Endothelial cell of umbilical vein (primary cell): ENCODE data around the gene ENGASE. TPM values are rescaled to one million over a fixed set of nuclear protein-coding genes. Genes with fewer than 3 reads are reported as not detected.

Source experiments
- BruUV-seq: library from RNA; stranded (reverse); fragments of 400-500 nt; replicated peaks from 2 replicates; lab custom pipeline; 2021; lab: Mats Ljungman, UMichigan
- CTCF ChIA-PET: fragments of 300-600, 350-600 bp; sonication (Branson Sonifier 250); formaldehyde crosslinking; loops from one replicate; lab custom pipeline; 2021; ENCODE audit warnings: antibody characterized with exemption, inconsistent platforms; lab: Charles Lee
- POLR2A ChIA-PET: fragments of 300-600, 350-600 bp; sonication (Branson Sonifier 250); formaldehyde crosslinking; loops from one replicate; lab custom pipeline; 2021; ENCODE audit warnings: antibody characterized with exemption, inconsistent platforms; lab: Charles Lee
- DNase-seq: peaks from one replicate; pipeline ENCODE4 v3.0.0-alpha.2; 2011; ENCODE audit warnings: low read depth, low spot score
- FAIRE-seq: peaks from 2 replicates; lab custom pipeline; 2011; peaks lifted over from hg19 to GRCh38; lab: Jason Lieb, UNC
- H2AFZ ChIP-seq: 2 replicates; pipeline ENCODE4 v1.6.0; 2012; ENCODE audit warnings: low read depth, low read length, control low read depth, inconsistent platforms
- H3K27ac ChIP-seq: 2 replicates; pipeline ENCODE4 v1.5.1; 2011; ENCODE audit warnings: low read depth, mild to moderate bottlenecking, control low read depth, low read length, moderate library complexity; ENCODE audit not compliant: insufficient read depth
- H3K27me3 ChIP-seq, 2 experiments: 2 replicates each; pipeline versions ENCODE4 v1.6.0 to v1.6.1; 2011; ENCODE audit warnings: low read length in 2 of 2, mixed read lengths in 1 of 2; ENCODE audit not compliant: control insufficient read depth in 2 of 2, insufficient read depth in 2 of 2
- H3K36me3 ChIP-seq, 2 experiments: 2 replicates in 1 of 2; 3 replicates in 1 of 2; pipeline ENCODE4 v1.5.1; 2011; ENCODE audit warnings: low read length in 2 of 2, mild to moderate bottlenecking in 1 of 2, moderate library complexity in 1 of 2; ENCODE audit not compliant: control insufficient read depth in 2 of 2, insufficient read depth in 2 of 2; ENCODE audit errors: extremely low read depth in 1 of 2
- H3K4me1 ChIP-seq: 3 replicates; pipeline ENCODE4 v1.5.1; 2011; ENCODE audit warnings: mild to moderate bottlenecking, low read length; ENCODE audit not compliant: control insufficient read depth, insufficient read depth; ENCODE audit errors: extremely low read depth
- H3K4me2 ChIP-seq: 2 replicates; pipeline ENCODE4 v1.6.1; 2011; ENCODE audit warnings: low read length, control low read depth, mixed read lengths; ENCODE audit not compliant: insufficient read depth
- H3K4me3 ChIP-seq, 3 experiments: fragments of 200-600 bp in 1 of 3; sonication (generic), shearing (Covaris generic) in 1 of 3; replicated peaks in 1 of 3; 2 replicates each; pipeline ENCODE4 v1.5.1; 2011 to 2016; ENCODE audit warnings: control low read depth in 3 of 3, low read length in 3 of 3, mild to moderate bottlenecking in 2 of 3, inconsistent platforms in 1 of 3, low read depth in 1 of 3, moderate library complexity in 1 of 3; ENCODE audit not compliant: insufficient read depth in 1 of 3
- H3K79me2 ChIP-seq: 2 replicates; pipeline ENCODE4 v1.6.0; 2012; ENCODE audit warnings: low read length, inconsistent platforms; ENCODE audit not compliant: control insufficient read depth, insufficient read depth
- H3K9ac ChIP-seq: replicated peaks from 2 replicates; pipeline ENCODE3; 2011; ENCODE audit warnings: low read length, control low read depth; ENCODE audit not compliant: insufficient read depth; ENCODE audit errors: extremely low read depth
- H3K9me1 ChIP-seq: replicated peaks from 3 replicates; pipeline ENCODE4 v1.6.0; 2011; ENCODE audit warnings: mild to moderate bottlenecking, low read length; ENCODE audit not compliant: control insufficient read depth, insufficient read depth; ENCODE audit errors: extremely low read depth
- H3K9me3 ChIP-seq: replicated peaks from 2 replicates; pipeline ENCODE4 v1.5.1; 2012; ENCODE audit warnings: low read length, inconsistent platforms; ENCODE audit not compliant: control insufficient read depth, insufficient read depth
- H4K20me1 ChIP-seq: replicated peaks from 2 replicates; pipeline ENCODE3; 2011; ENCODE audit warnings: mild to moderate bottlenecking, low read length; ENCODE audit not compliant: control insufficient read depth, insufficient read depth; ENCODE audit errors: extremely low read depth
- CTCF ChIP-seq, 2 donors: IDR thresholded peaks; 1 replicate in 1 of 2; 2 replicates in 1 of 2; pipeline ENCODE4 v1.5.1; 2011; ENCODE audit warnings: low read length in 2 of 2, mild to moderate bottlenecking in 2 of 2, moderate library complexity in 2 of 2, control low read depth in 1 of 2, inconsistent platforms in 1 of 2, low read depth in 1 of 2; ENCODE audit not compliant: insufficient read depth in 1 of 2; ENCODE audit errors: extremely low read depth in 1 of 2
- FOS ChIP-seq: IDR thresholded peaks from 2 replicates; pipeline ENCODE4 v1.6.1; 2011; ENCODE audit warnings: mild to moderate bottlenecking, low read length, moderate library complexity, borderline replicate concordance; ENCODE audit not compliant: insufficient read depth
- JUN ChIP-seq: IDR thresholded peaks from 2 replicates; pipeline ENCODE4 v1.6.1; 2011; ENCODE audit warnings: borderline replicate concordance, low read depth; ENCODE audit not compliant: insufficient read length, insufficient read depth
- MAX ChIP-seq: IDR thresholded peaks from 2 replicates; pipeline ENCODE4 v1.6.1; 2011; ENCODE audit not compliant: insufficient read depth, insufficient read length
- POLR2AphosphoS5 ChIP-seq: IDR thresholded peaks from 2 replicates; pipeline ENCODE4 v1.6.1; 2012; ENCODE audit warnings: low read depth, mild to moderate bottlenecking, control low read depth, low read length, moderate library complexity; ENCODE audit not compliant: insufficient read depth
- dilution Hi-C: fragments of 300-500 bp; cut with MboI; formaldehyde crosslinking; loops from one replicate; pipeline ENCODE4 v1.15.0; 2019; ENCODE audit warnings: low sequenced_read_pairs; ENCODE audit not compliant: extremely low pct_ligation_motif_present
- intact Hi-C: fragments of 100-400 bp; cut with micrococcal nuclease; formaldehyde crosslinking; loops from one replicate; pipeline ENCODE4 v1.10.0; 2022
- polyA plus RNA-seq, 4 experiments: library from polyadenylated mRNA; depleted of rRNA in 3 of 4; stranded (reverse) in 3 of 4; unstranded in 1 of 4; fragments of >200 nt; gene quantifications; 2 replicates each; pipeline versions ENCODE4 v1.2.1 to v1.2.3, GENCODE V29; 2011 to 2012; ENCODE audit warnings: missing spikeins in 1 of 4
- total RNA-seq: library from RNA; stranded (reverse); gene quantifications from 2 replicates; pipeline ENCODE4 v1.2.3, GENCODE V29; 2021

Gene ENGASE
- total and polyA plus RNA-seq, 2 donors (not counting 3 experiments of a cell fraction or from before 2014, with no cell fraction given), result 13.7 to 20.8 TPM

GRCh38 chr17:79081571-79082276 lies 7.1 kb downstream of the ENGASE start:
- Histone ChIP-seq H3K27me3 (no peaks in the 10 kb centered on the region), H3K79me2 (no peaks in the 10 kb centered on the region), H3K36me3 (peaks cover 0 to 18% of the 10 kb centered on the region in 2 experiments), H2AFZ (no peak overlapping the region), H3K4me3 (no peak overlapping the region), H3K9ac (no peak overlapping the region), H3K9me3 (no peaks in the 10 kb centered on the region), H3K9me1 (no peaks in the 10 kb centered on the region), H4K20me1 (no peaks in the 10 kb centered on the region), H3K4me2 (no peak overlapping the region), H3K27ac (no peak overlapping the region), H3K4me1 (no peaks in the 10 kb centered on the region)
- ChIA-PET CTCF (interaction anchor here (0.6 to 14.1 kb wide), 11 partner anchors 7 to 310 kb away, joined by 3 to 428 read pairs (median 5); partner anchors contain the start of gene ENGASE), POLR2A (no interaction called here)
- DNase-seq, result no peak
- dilution Hi-C loops, result no loop called here
- intact Hi-C loops, result loop anchor here (1.0 to 10.0 kb wide), 4 partner anchors 16 to 83 kb away; no protein-coding TSS in a partner anchor
- no peak for FAIRE-seq
- no TSS peak for BruUV-seq
- TF ChIP-seq JUN (no peak), FOS (no peak), POLR2AphosphoS5 (no peak)

GRCh38 chr17:79082311-79083190 lies 7.9 kb downstream of the ENGASE start:
- no peak overlapping the region for H3K27ac ChIP-seq
- no peaks in the 10 kb centered on the region for H3K27me3 ChIP-seq
- no TSS peak for BruUV-seq
- H3K4me3 ChIP-seq, result no peak overlapping the region
- H3K79me2 ChIP-seq, result no peaks in the 10 kb centered on the region
- H3K36me3 ChIP-seq, result peaks cover 0 to 18% of the 10 kb centered on the region in 2 experiments
- no peak overlapping the region for H3K9ac ChIP-seq
- H3K9me1 ChIP-seq, result no peaks in the 10 kb centered on the region
- TF ChIP-seq CTCF (IDR thresholded peaks at IDR 0.05; ENCODE audit: extremely low read depth in 1 of 2, insufficient read depth in 1 of 2, low read depth in 1 of 2, low read length in 2 of 2) (peak; percentile 90), MAX (no peak)
- intact Hi-C loops (loop anchor here (1.0 to 10.0 kb wide), 4 partner anchors 17 to 82 kb away; no protein-coding TSS in a partner anchor), dilution Hi-C loops (no loop called here)
- H4K20me1 ChIP-seq, result no peaks in the 10 kb centered on the region
- H3K9me3 ChIP-seq, result no peaks in the 10 kb centered on the region
- peak; percentile 59 for FAIRE-seq
- no peak overlapping the region for H2AFZ ChIP-seq
- ChIA-PET POLR2A (no interaction called here), CTCF (interaction anchor here (0.6 to 14.1 kb wide), 13 partner anchors 8 to 318 kb away, joined by 3 to 428 read pairs (median 5); partner anchors contain the start of gene ENGASE)
- H3K4me1 ChIP-seq, result no peaks in the 10 kb centered on the region
- peak; percentile 30 for DNase-seq
- no peak overlapping the region for H3K4me2 ChIP-seq
